Activated CD8-positive, alpha-beta memory T cell treated with anti-CD3 and anti-CD28 coated beads, Interleukin-2, amount 50 U/mL, for 24 hours (primary cell): ENCODE data around the gene OAS1.

ENCODE experiments used
- DNase-seq: peaks from one replicate; pipeline ENCODE4 v3.0.0-alpha.2; 2020; ENCODE audit errors: extremely low read depth

The OAS1 gene

GRCh38 chr12:112906712-112907414 is at the start of gene OAS1:
Gene OAS1, plus strand, starts transcription at chr12:112906962. Its CDS starts 78 bp downstream, at chr12:112907040.
- DNase-seq, result no peak

GRCh38 chr12:112859291-112859690 is 47.5 kb upstream of the OAS1 start:
- DNase-seq, result no peak

DNA sequence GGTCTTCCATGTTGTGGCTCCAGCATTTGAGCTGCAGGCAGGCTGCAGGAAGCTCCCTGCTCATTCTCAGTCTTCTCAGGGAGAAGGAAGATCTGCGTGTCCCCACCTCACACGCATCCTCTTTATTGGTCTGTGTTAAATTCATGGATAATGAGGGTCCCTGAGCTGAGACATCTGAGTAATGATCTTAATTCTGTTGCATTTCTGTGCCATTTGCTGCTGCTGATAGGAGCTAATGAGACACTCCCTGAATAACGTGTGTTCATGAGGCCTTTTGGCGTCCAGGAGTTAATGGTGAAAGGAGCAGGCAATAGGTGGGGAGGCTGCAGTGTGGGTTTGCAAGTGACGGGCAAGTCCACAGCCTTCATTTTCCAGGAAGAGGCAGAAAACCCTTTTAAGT is 46.6 kb upstream of the OAS1 start:
- DNase-seq, result no peak

DNA sequence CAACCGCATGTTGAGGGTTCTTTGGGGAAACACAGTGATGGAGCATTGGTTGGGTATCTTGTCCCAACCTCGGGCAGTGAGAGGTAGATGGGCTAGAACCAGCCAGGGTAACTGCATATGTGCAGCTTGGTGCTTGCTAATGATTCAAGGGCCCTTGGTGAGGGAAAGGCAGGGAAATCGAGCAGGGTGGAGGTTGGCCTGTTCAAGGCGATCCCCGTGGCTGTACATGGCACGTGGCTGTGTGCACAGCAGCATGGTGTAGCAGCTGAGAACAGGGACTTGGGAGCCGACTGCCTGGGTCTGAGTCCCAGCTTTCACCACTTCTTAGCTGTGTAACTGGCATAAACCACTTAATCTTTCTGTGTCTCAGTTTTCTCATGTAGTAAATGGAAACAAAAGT is 45.5 kb upstream of the OAS1 start:
- DNase-seq, result no peak

GRCh38 chr12:112862636-112863290 is 44.0 kb upstream of the OAS1 start:
- DNase-seq, result no peak

GRCh38 chr12:112868459-112869041 is 38.2 kb upstream of the OAS1 start:
- DNase-seq, result no peak

DNA sequence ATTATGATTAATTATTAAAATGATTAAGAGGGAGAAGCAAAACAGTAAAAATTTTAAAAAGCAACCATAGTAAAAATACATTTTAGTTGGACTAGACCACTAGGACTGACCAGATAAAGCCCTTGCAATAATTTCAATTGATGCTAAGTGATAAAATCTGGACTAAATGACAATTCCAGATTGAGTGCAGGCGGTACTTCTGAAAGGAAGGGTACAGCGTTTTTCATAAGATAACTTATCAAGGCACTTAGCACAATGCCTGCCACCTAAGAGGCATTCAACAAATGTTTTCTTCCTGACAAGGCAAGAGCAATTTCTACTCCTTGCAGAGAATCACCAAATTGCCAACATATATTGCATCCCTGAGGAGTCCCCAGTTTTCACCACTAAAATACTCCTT is 37.7 kb upstream of the OAS1 start:
- DNase-seq, result no peak

GRCh38 chr12:112869778-112870177 is 37.0 kb upstream of the OAS1 start:
- no peak for DNase-seq

DNA sequence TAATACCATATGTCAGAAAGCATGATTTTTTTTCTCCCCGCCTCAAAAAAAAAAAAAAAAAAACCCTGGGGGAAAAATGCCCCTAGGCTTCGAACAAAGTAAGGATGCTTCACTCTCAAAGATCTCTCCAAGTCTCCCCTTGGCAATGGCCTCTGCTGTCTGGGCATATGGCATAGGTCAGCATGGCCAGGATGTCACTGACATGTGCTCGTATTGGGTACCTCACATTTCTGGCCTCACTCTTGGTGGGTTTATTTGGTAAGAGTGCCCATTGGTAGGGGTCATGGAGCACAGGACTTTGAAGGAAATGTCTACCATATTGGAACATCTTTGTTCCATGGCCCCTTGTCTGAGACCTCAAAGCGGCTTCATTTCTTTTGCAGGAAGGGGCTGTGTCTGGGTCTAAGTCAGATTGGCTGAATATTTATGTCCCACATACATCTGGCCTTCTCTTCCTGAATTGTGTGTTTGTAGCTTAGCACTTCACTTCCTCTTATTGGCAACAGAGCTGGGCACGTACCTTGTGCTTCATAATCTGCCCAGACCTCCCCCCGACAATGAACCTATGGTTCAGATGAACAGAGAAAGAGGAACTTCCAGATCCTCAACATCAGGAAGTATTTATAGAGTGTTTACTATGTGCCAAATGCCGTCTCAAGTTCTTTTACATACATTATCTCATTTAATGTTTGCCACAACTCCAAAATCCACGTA is 36.3 kb upstream of the OAS1 start:
- no peak for DNase-seq

DNA sequence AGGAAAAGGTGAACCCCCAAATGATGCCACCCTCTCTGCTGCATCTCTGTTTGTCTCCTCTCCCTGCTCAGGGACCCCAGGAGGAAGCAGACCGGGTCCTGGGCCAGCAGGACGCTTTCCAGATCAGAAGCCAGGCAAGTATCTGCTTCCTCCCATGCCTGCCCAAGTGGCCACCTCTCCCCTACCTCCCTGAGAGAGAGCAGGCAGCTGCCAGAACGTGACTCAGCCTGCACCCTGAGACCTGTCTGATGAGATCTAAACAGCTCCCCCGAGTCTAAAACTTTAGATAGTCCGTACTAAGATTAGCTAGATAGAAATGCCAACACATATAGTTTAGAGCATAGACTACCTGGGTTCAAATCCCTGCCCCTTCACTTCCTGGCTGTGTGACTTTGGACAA is 31.2 kb upstream of the OAS1 start:
- DNase-seq, result no peak

- no peak for DNase-seq
Measured at GRCh38 chr12:112876506-112876905, 30.3 kb upstream of the OAS1 start.

- no peak for DNase-seq
Measured at GRCh38 chr12:112877006-112877405, 29.8 kb upstream of the OAS1 start.

DNA sequence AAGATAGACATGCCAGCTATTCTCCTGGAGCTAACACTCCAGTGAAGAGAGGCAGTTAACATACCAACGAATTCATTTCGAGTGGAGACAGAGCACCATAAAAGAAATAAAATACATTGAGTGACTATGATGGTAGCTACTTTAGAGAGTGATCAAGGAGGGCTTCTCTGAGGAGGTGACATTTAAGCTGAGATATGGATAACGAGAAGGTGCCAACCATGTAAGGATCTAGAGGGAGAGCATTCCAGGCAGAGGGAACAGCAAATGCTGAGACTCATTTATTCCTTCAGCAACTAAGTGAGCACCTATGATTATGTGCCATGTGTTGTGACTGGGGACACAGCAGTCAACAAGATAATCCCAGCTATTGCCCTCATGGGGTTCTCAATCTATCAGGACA is 28.3 kb upstream of the OAS1 start:
- no peak for DNase-seq

- no peak for DNase-seq
Measured at GRCh38 chr12:112879191-112879705, 27.5 kb upstream of the OAS1 start.

DNA sequence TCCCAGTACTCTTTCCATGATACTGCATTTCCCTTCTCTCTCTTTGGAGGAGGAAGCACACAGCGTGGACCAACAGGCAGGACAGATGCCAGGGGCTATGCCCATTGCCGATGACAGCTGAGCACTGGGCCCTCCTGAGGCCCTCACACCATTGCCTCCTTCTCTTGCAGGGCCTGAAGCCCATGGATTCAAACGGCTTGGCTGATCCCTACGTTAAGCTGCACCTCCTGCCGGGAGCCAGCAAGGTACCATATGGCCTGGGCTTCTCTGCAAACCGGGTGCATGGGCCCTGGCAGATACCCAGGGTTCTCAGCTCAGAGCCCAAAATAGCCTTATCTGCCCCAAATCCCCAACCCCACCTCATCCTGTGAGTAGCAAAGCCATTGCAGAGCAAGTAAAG is 25.2 kb upstream of the OAS1 start:
- no peak for DNase-seq

DNA sequence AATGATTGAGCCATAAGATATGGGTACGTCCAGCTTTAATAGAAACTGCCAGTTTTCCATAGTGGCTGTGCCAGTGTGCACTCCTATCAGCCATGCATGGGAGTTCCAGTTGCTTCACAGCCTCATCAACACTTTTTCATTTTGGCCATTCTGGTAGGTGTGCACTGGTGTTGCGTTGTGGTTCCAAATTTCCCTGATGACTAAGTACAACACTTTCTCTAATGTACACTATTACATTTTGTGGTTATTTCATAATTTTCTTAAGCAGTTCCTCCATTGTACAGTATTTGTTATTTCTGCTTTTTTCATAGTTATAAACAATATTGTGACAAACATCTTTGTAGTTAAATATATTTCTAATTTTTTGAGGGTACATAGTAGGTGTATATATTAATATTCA is 21.5 kb upstream of the OAS1 start:
- DNase-seq, result no peak

GRCh38 chr12:112887550-112887949 is 19.2 kb upstream of the OAS1 start:
- no peak for DNase-seq

DNA sequence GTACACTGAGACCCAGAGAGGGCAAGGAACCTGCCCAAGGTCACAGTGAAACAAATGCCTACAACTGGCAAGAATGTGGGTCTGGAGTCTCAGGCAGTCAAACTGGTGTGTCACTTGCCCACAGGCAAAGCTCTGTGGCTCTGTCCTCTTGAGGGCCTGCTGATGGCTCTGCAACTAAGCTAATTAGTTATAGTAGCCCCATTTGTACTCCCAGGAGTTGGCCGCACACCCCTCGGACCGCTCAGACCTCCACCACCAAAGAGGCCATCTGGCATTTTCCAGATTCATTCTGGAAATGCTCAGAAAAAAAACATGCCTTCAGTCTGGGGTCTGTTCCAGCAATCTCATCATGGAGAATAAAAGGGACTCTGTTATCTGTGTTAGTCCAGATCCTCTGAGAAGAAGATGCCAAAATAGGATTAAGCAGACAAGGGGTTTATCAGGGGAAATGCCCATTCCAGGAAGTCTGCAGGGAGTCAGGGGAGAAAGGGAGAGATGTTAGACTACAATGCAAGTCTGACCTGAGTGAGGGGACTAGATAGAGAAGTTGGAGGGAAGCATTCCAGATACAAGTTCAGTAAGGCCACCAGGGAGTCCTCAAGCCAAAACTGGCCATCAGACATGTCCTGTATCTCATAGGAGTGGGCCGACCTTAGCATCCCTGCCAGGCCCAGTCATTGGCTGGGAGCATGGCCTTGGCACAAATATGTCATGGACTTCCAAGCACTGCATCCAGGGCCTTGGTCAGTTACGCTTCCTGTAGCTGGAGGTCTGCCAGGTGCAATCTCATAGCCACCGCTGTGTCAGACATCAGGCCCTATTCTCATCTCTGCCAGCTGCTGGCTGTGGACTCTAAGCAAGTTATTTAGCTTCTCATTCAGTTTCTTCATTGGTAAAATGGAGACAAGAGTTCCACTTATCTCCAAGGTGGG is 15.4 kb upstream of the OAS1 start:
- no peak for DNase-seq

DNA sequence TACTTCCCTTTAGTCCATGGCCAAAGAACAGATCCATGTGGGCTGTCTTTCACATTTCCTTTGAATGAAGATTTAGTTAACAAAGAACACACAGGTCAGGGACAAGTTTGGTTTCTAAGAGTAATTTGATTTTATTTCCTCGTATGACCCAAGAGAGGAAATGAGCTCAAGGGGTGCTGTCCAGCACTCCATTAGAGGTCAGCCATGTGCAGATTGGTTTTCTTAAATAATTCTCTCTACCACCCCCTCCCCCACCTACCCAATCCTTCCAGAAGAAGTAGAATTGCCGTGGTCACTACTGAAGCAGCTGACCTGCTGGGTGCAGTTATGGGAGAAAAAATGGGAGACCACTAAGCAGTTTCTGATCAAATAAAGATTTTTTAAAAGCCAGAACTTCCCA is 13.9 kb upstream of the OAS1 start:
- DNase-seq, result no peak

GRCh38 chr12:112894128-112894527 is 12.6 kb upstream of the OAS1 start:
- no peak for DNase-seq

- DNase-seq, result no peak
Measured at GRCh38 chr12:112898380-112898779, 8.4 kb upstream of the OAS1 start.
